IMR-90 (cell line): ENCODE results near the gene PRAMEF11.

Experiments used
- CTCF ChIP-seq: conservative IDR thresholded peaks from 2 replicates; pipeline ENCODE4 v1.5.1; 2012; ENCODE audit warnings: mild to moderate bottlenecking, low read depth, low read length, improper control_type of control experiment
- MAFK ChIP-seq: IDR thresholded peaks from 2 replicates; pipeline ENCODE4 v1.6.1; 2012; ENCODE audit warnings: low read depth, low read length, improper control_type of control experiment
- POLR2A ChIP-seq: IDR thresholded peaks from 2 replicates; pipeline ENCODE4 v1.6.1; 2012; ENCODE audit warnings: mild to moderate bottlenecking, low read depth, low read length
- RAD21 ChIP-seq: IDR thresholded peaks from 2 replicates; pipeline ENCODE4 v1.6.1; 2012; ENCODE audit warnings: low read length, improper control_type of control experiment
- RFX5 ChIP-seq: IDR thresholded peaks from 2 replicates; pipeline ENCODE4 v1.8.0; 2012; ENCODE audit warnings: low read depth, mild to moderate bottlenecking, low read length, moderate library complexity
- SMC3 ChIP-seq: fragments of 150-350 bp; IDR thresholded peaks from 2 replicates; pipeline ENCODE4 v1.6.1; 2016; ENCODE audit warnings: low read depth, mild to moderate bottlenecking, antibody characterized with exemption, low read length, moderate library complexity
- USF2 ChIP-seq: fragments of 150-350 bp; IDR thresholded peaks from 2 replicates; pipeline ENCODE4 v1.6.1; 2017; ENCODE audit warnings: mild to moderate bottlenecking, antibody characterized with exemption, low read length, low read depth

GRCh38 chr1:12776801-12777557 lies 54.2 kb downstream of the PRAMEF11 start:
- TF ChIP-seq CTCF = no peak
- no peak for TF ChIP-seq SMC3
- TF ChIP-seq POLR2A = no peak
- TF ChIP-seq USF2 = no peak
- no peak for TF ChIP-seq RFX5
- TF ChIP-seq RAD21 = no peak
- TF ChIP-seq MAFK = no peak
